Liver (tissue), 9 donors: Measurements from ENCODE around the gene MRPL52. TPM values are rescaled to one million over a fixed set of nuclear protein-coding genes. Genes with fewer than 3 reads are reported as not detected.
"Not testable (repeated sequence)": the region's sequence is repeated elsewhere in the genome, so short reads cannot be mapped to it uniquely, and the experiment has no call there.

Experiments used
- DNase-seq: peaks from one replicate; pipeline ENCODE4 v3.0.0-alpha.2; 2017; ENCODE audit warnings: low spot score
- H3K27ac ChIP-seq, 2 donors: one replicate each; pipeline ENCODE4 v1.7.0; 2013; ENCODE audit warnings: inconsistent platforms in 2 of 2, low read length in 2 of 2, control low read depth in 1 of 2, low read depth in 1 of 2, mild to moderate bottlenecking in 1 of 2
- H3K27me3 ChIP-seq, 4 donors: one replicate each; pipeline versions ENCODE4 v1.6.1 to v1.7.0; 2013; ENCODE audit warnings: low read length in 3 of 4, inconsistent platforms in 1 of 4, mild to moderate bottlenecking in 1 of 4, moderate library complexity in 1 of 4; ENCODE audit not compliant: control insufficient read depth in 4 of 4, insufficient read depth in 4 of 4
- H3K36me3 ChIP-seq, 4 donors: one replicate each; pipeline versions ENCODE4 v1.6.1 to v1.7.0; 2013; ENCODE audit warnings: low read length in 3 of 4, mild to moderate bottlenecking in 3 of 4, low read depth in 1 of 4, moderate library complexity in 1 of 4; ENCODE audit not compliant: control insufficient read depth in 4 of 4, insufficient read depth in 3 of 4
- H3K4me1 ChIP-seq, 4 donors: one replicate each; pipeline versions ENCODE4 v1.6.1 to v1.7.0; 2013; ENCODE audit warnings: low read length in 3 of 4, mild to moderate bottlenecking in 3 of 4, moderate library complexity in 1 of 4; ENCODE audit not compliant: control insufficient read depth in 4 of 4, insufficient read depth in 4 of 4
- H3K4me3 ChIP-seq, 3 donors: one replicate each; pipeline versions ENCODE4 v1.6.1 to v1.7.0; 2013; ENCODE audit warnings: low read length in 3 of 3, control low read depth in 1 of 3, low read depth in 1 of 3, mild to moderate bottlenecking in 1 of 3
- H3K9ac ChIP-seq, 2 donors: one replicate each; pipeline ENCODE4 v1.7.0; 2013; ENCODE audit warnings: low read length in 2 of 2, mild to moderate bottlenecking in 2 of 2, moderate library complexity in 2 of 2, control low read depth in 1 of 2, low read depth in 1 of 2
- H3K9me3 ChIP-seq, 4 donors: one replicate each; pipeline versions ENCODE4 v1.6.1 to v1.7.0; 2013; ENCODE audit warnings: low read length in 3 of 4; ENCODE audit not compliant: control insufficient read depth in 4 of 4
- ATF3 ChIP-seq: IDR thresholded peaks from 2 replicates; pipeline ENCODE4 v1.6.1; 2016; ENCODE audit warnings: antibody characterized with exemption
- CTCF ChIP-seq: fragments of 150-350 bp; IDR thresholded peaks from 2 replicates; pipeline ENCODE4 v1.5.1; 2017; ENCODE audit warnings: improper control_type of control experiment, low read depth, low read length; ENCODE audit not compliant: missing input control
- FOXA1 ChIP-seq: IDR thresholded peaks from 2 replicates; pipeline ENCODE4 v1.6.1; 2016; ENCODE audit warnings: antibody characterized with exemption
- FOXA2 ChIP-seq: IDR thresholded peaks from 2 replicates; pipeline ENCODE4 v1.6.1; 2016; ENCODE audit warnings: antibody characterized with exemption
- GABPA ChIP-seq, 2 donors: IDR thresholded peaks in 1 of 2; conservative IDR thresholded peaks in 1 of 2; 2 replicates each; pipeline ENCODE4 v1.6.1; 2016; ENCODE audit warnings: antibody characterized with exemption in 2 of 2, mild to moderate bottlenecking in 1 of 2, moderate library complexity in 1 of 2
- HNF4A ChIP-seq, 2 donors: conservative IDR thresholded peaks; 2 replicates each; pipeline ENCODE4 v1.6.1; 2016; ENCODE audit warnings: antibody characterized with exemption in 2 of 2, mild to moderate bottlenecking in 2 of 2
- HNF4G ChIP-seq: IDR thresholded peaks from 2 replicates; pipeline ENCODE4 v1.6.1; 2016; ENCODE audit warnings: antibody characterized with exemption
- JUND ChIP-seq, 2 donors: IDR thresholded peaks; 2 replicates each; pipeline ENCODE4 v1.6.1; 2016; ENCODE audit warnings: antibody characterized with exemption in 2 of 2
- MAX ChIP-seq: IDR thresholded peaks from 2 replicates; pipeline ENCODE4 v1.6.1; 2016; ENCODE audit warnings: antibody characterized with exemption
- NR2F2 ChIP-seq: IDR thresholded peaks from 2 replicates; pipeline ENCODE4 v1.6.1; 2016; ENCODE audit warnings: antibody characterized with exemption
- RAD21 ChIP-seq, 2 donors: IDR thresholded peaks; 2 replicates each; pipeline ENCODE4 v1.6.1; 2016; ENCODE audit warnings: antibody characterized with exemption in 2 of 2, mild to moderate bottlenecking in 2 of 2
- RXRA ChIP-seq, 2 donors: IDR thresholded peaks; 2 replicates each; pipeline ENCODE4 v1.6.1; 2017 to 2018; ENCODE audit warnings: antibody characterized with exemption in 2 of 2, mild to moderate bottlenecking in 1 of 2
- SP1 ChIP-seq: IDR thresholded peaks from 2 replicates; pipeline ENCODE4 v1.6.1; 2018; ENCODE audit warnings: antibody characterized with exemption, mild to moderate bottlenecking
- TAF1 ChIP-seq: conservative IDR thresholded peaks from 2 replicates; pipeline ENCODE4 v1.6.1; 2016; ENCODE audit warnings: antibody characterized with exemption, mild to moderate bottlenecking
- ZBTB33 ChIP-seq: IDR thresholded peaks from 2 replicates; pipeline ENCODE4 v1.6.1; 2016; ENCODE audit warnings: antibody characterized with exemption
- WGBS: extraction: QIAGEN DNeasy Blood & Tissue Kit; methylation state at CpG from one replicate; pipeline ENCODE4 v1.1.7; 2013; 5-methylcytosine and 5-hydroxymethylcytosine counted together
- polyA plus RNA-seq, 2 donors: library from polyadenylated mRNA; stranded (reverse) in 1 of 2; unstranded in 1 of 2; fragments of 200-250 nt in 1 of 2; fragments of >200 nt in 1 of 2; fragmentation: Nextera tagmentation in 1 of 2; extraction: Ambion mirVana in 1 of 2; gene quantifications; one replicate each; pipeline versions ENCODE4 v1.2.1 to v1.2.3, GENCODE V29; 2013 to 2015
- total RNA-seq, 2 donors: library from RNA; depleted of rRNA; stranded (reverse); fragments of >200 nt; gene quantifications; one replicate each; pipeline ENCODE4 v1.2.3, GENCODE V29; 2014
- TF ChIP-seq, protein P1 (sequence below): IDR thresholded peaks from 2 replicates; pipeline ENCODE4 v1.6.1; 2016; ENCODE audit warnings: antibody characterized with exemption, mild to moderate bottlenecking
- donor health status: healthy.
- donor health status: healthy.
- donor health status: healthy.
- donor health status: healthy.
- donor health status: healthy.

MRPL52 gene
- total and polyA plus RNA-seq, 4 donors, result 9.1 to 142 (median 36.6) TPM

- Histone ChIP-seq H3K36me3 (no peaks in the 10 kb centered on the region), H3K9me3 (no peaks in the 10 kb centered on the region), H3K27me3 (no peaks in the 10 kb centered on the region), H3K4me1 (no peaks in the 10 kb centered on the region), H3K27ac (no peak overlapping the region), H3K9ac (no peak overlapping the region), H3K4me3 (no peak overlapping the region)
- WGBS, result 90% methylated on average over 2 of the region's 2 CpGs
- TF ChIP-seq SP1 (no peak), CTCF (no peak), TAF1 (no peak), ZBTB33 (no peak), HNF4A (conservative IDR thresholded peaks at IDR 0.05) (no peak), HNF4G (no peak), ATF3 (no peak), NR2F2 (no peak), RXRA (IDR thresholded peaks at IDR 0.05) (no peak), RAD21 (IDR thresholded peaks at IDR 0.05) (no peak), FOXA1 (no peak), FOXA2 (no peak), MAX (no peak), GABPA (IDR thresholded peaks at IDR 0.05 in 1 of 2, conservative IDR thresholded peaks at IDR 0.05 in 1 of 2) (no peak), JUND (IDR thresholded peaks at IDR 0.05) (no peak)
- TF ChIP-seq, protein P1, sequence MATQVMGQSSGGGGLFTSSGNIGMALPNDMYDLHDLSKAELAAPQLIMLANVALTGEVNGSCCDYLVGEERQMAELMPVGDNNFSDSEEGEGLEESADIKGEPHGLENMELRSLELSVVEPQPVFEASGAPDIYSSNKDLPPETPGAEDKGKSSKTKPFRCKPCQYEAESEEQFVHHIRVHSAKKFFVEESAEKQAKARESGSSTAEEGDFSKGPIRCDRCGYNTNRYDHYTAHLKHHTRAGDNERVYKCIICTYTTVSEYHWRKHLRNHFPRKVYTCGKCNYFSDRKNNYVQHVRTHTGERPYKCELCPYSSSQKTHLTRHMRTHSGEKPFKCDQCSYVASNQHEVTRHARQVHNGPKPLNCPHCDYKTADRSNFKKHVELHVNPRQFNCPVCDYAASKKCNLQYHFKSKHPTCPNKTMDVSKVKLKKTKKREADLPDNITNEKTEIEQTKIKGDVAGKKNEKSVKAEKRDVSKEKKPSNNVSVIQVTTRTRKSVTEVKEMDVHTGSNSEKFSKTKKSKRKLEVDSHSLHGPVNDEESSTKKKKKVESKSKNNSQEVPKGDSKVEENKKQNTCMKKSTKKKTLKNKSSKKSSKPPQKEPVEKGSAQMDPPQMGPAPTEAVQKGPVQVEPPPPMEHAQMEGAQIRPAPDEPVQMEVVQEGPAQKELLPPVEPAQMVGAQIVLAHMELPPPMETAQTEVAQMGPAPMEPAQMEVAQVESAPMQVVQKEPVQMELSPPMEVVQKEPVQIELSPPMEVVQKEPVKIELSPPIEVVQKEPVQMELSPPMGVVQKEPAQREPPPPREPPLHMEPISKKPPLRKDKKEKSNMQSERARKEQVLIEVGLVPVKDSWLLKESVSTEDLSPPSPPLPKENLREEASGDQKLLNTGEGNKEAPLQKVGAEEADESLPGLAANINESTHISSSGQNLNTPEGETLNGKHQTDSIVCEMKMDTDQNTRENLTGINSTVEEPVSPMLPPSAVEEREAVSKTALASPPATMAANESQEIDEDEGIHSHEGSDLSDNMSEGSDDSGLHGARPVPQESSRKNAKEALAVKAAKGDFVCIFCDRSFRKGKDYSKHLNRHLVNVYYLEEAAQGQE, result no peak
- DNase-seq, result no peak
Measured at GRCh38 chr14:22792158-22792557, 37.5 kb upstream of the MRPL52 start.

DNA sequence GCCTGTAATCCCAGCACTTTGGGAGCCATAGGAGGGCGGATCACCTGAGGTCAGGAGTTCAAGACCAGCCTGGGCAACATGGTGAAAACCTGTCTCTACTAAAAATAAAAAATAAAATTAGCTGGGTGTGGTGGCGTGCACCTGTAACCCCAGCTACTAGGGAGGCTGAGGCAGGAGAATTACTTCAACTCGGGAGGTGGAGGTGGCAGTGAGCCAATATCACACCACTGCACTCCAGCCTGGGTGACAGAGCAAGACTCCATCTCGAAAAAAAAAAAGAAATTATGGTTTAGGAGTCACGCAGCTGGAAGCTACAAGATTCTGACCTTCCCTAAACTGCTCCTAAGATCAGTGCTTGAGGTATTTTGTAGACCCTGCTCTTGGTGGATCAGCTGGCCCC, 36.1 kb upstream of the MRPL52 start:
- WGBS, result 84% methylated on average over 5 of the region's 5 CpGs
- H3K27ac ChIP-seq, H3K4me1 ChIP-seq: not testable (repeated sequence)

More for the DNA sequence above, 36.1 kb upstream of the MRPL52 start:
- not testable (repeated sequence) for H3K9me3 ChIP-seq, DNase-seq, H3K36me3 ChIP-seq, H3K4me3 ChIP-seq, H3K27me3 ChIP-seq, H3K9ac ChIP-seq
